Natural killer cell (primary cell): Measurements from ENCODE around the gene TCF23. TPM values are rescaled to one million over a fixed set of nuclear protein-coding genes. Genes with fewer than 3 reads are reported as not detected.

Experiments
- ATAC-seq, 3 donors: fragments of 150-1000 bp in 2 of 3; fragments of 200-7000 bp in 1 of 3; cut with Tn5 transposase; 1 replicate in 1 of 3; 2 replicates in 2 of 3; pipeline ENCODE4 v1.10.0; 2021; ENCODE audit warnings: mild to moderate bottlenecking in 2 of 3, moderate library complexity in 2 of 3
- DNase-seq, 2 donors: peaks; one replicate each; pipeline versions ENCODE4 v3.0.0 to v3.0.0-alpha.2; 2013 to 2021; ENCODE audit warnings: mixed read lengths in 1 of 2
- H3K27ac ChIP-seq: one replicate; pipeline ENCODE4 v1.5.1; 2013; ENCODE audit warnings: mild to moderate bottlenecking, low read length
- H3K27me3 ChIP-seq: one replicate; pipeline ENCODE4 v1.6.1; 2013; ENCODE audit warnings: low read length; ENCODE audit not compliant: control insufficient read depth, insufficient read depth
- H3K36me3 ChIP-seq: one replicate; pipeline ENCODE4 v1.6.1; 2013; ENCODE audit warnings: low read length; ENCODE audit not compliant: control insufficient read depth, insufficient read depth
- H3K4me1 ChIP-seq: one replicate; pipeline ENCODE4 v1.6.1; 2013; ENCODE audit warnings: low read length; ENCODE audit not compliant: control insufficient read depth, insufficient read depth
- H3K4me3 ChIP-seq: one replicate; pipeline ENCODE4 v1.5.1; 2013; ENCODE audit warnings: low read length
- H3K9me3 ChIP-seq: one replicate; pipeline ENCODE4 v1.6.1; 2013; ENCODE audit warnings: low read length; ENCODE audit not compliant: control insufficient read depth, insufficient read depth
- H3K27ac Mint-ChIP-seq, 2 donors: one replicate each; pipeline ENCODE4 v1.8.0; 2022; ENCODE audit warnings: mild to moderate bottlenecking in 2 of 2, mixed read lengths in 2 of 2, moderate library complexity in 1 of 2
- H3K27me3 Mint-ChIP-seq, 2 donors: one replicate each; pipeline ENCODE4 v1.8.0; 2022; ENCODE audit warnings: low read depth in 2 of 2, mixed read lengths in 2 of 2
- H3K36me3 Mint-ChIP-seq: one replicate; pipeline ENCODE4 v1.8.0; 2022; ENCODE audit warnings: mixed read lengths
- H3K4me1 Mint-ChIP-seq, 2 donors: one replicate each; pipeline ENCODE4 v1.8.0; 2022; ENCODE audit warnings: mixed read lengths in 2 of 2
- H3K4me3 Mint-ChIP-seq: one replicate; pipeline ENCODE4 v1.8.0; 2022; ENCODE audit warnings: mild to moderate bottlenecking, moderate library complexity, mixed read lengths
- H3K9me3 Mint-ChIP-seq, 2 donors: one replicate each; pipeline ENCODE4 v1.8.0; 2022; ENCODE audit warnings: mixed read lengths in 2 of 2
- WGBS: methylation state at CpG from one replicate; pipeline ENCODE4 v1.1.7; 2013; ENCODE audit warnings: missing lambda C conversion rate; ENCODE audit not compliant: insufficient coverage; 5-methylcytosine and 5-hydroxymethylcytosine counted together
- intact Hi-C: fragments of 100-400 bp; cut with micrococcal nuclease; formaldehyde crosslinking; loops from one replicate; pipeline ENCODE4 v1.14.2; 2022
- total RNA-seq, 4 donors: library from RNA; stranded (reverse); fragments of 120-200 nt in 1 of 4; gene quantifications; one replicate each; pipeline versions ENCODE4 v1.2.3 to v1.2.4, GENCODE V29; 2013 to 2022
- TF ChIP-seq, protein P1 (sequence below): fragments of 200-600 bp; IDR thresholded peaks from one replicate; pipeline ENCODE4 v1.8.0; 2022; ENCODE audit warnings: antibody characterized with exemption

The TCF23 gene
- total RNA-seq, 3 donors from 2014 or later (not counting 1 experiment from before 2014, with no cell fraction given): not detected

DNA sequence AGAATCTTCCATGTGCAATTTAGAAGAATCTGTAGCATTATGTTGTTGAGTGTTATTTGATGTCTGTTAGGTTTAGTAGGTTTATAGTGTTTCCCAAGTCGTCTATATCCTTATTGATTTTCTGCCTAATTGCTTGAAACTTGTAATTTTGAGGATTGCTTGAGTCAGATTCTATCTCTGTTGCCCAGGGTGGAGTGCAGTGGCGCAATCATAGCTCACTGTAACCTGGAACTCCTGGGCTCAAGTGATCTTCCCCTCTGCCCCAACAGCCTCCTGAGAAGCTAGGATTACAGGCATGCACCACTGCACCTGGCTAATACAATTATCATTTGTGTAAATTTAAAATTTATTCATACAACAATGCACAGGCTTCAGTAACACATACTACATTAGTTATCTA, 3.1 kb upstream of the TCF23 start:
- no peak for DNase-seq
- H3K4me3 Mint-ChIP-seq: no peak overlapping the region
- H3K4me1 Mint-ChIP-seq: no peaks in the 10 kb centered on the region
- peaks cover 26% of the 10 kb centered on the region in 2 donors for H3K27me3 Mint-ChIP-seq
- no peaks in the 10 kb centered on the region for H3K9me3 Mint-ChIP-seq
- Histone ChIP-seq H3K36me3 (no peaks in the 10 kb centered on the region), H3K27ac (no peak overlapping the region), H3K9me3 (no peaks in the 10 kb centered on the region), H3K27me3 (peaks cover 2% of the 10 kb centered on the region), H3K4me3 (no peak overlapping the region), H3K4me1 (no peaks in the 10 kb centered on the region)
- 92% methylated on average over 2 of the region's 2 CpGs for WGBS
- no peak for ATAC-seq
- no peak overlapping the region for H3K27ac Mint-ChIP-seq
- H3K36me3 Mint-ChIP-seq: no peaks in the 10 kb centered on the region
- TF ChIP-seq, protein P1, sequence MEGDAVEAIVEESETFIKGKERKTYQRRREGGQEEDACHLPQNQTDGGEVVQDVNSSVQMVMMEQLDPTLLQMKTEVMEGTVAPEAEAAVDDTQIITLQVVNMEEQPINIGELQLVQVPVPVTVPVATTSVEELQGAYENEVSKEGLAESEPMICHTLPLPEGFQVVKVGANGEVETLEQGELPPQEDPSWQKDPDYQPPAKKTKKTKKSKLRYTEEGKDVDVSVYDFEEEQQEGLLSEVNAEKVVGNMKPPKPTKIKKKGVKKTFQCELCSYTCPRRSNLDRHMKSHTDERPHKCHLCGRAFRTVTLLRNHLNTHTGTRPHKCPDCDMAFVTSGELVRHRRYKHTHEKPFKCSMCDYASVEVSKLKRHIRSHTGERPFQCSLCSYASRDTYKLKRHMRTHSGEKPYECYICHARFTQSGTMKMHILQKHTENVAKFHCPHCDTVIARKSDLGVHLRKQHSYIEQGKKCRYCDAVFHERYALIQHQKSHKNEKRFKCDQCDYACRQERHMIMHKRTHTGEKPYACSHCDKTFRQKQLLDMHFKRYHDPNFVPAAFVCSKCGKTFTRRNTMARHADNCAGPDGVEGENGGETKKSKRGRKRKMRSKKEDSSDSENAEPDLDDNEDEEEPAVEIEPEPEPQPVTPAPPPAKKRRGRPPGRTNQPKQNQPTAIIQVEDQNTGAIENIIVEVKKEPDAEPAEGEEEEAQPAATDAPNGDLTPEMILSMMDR: no peak
- intact Hi-C loops: no loop called here

DNA sequence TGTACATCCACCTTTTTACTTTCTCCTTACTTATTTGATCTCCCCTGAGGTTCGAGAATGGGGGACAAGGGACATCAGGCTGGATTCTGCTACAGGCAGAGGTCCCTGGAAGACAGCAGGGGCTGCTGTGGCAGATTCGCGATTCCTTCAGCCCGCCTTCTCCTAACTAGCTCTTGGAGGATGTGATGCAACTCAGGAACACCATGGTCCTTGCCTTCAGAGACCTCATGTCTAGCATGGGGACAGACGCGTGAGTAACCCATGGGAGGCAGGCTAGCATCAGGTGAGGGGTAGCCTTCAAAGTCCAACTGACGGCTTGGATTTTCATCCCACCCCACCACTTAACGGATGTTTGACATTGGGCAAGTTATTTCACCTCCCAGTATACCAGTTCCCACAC, 869 bp upstream of the TCF23 start:
- H3K27me3 Mint-ChIP-seq: peaks cover 23% of the 10 kb centered on the region in 2 donors
- DNase-seq (no peak), ATAC-seq (no peak)
- H3K36me3 Mint-ChIP-seq: no peaks in the 10 kb centered on the region
- no peaks in the 10 kb centered on the region for H3K36me3 ChIP-seq
- no peak overlapping the region for H3K4me3 ChIP-seq
- H3K27ac Mint-ChIP-seq: no peak overlapping the region
- peaks cover 1% of the 10 kb centered on the region for H3K27me3 ChIP-seq
- H3K27ac ChIP-seq: no peak overlapping the region
- TF ChIP-seq, protein P1: no peak
- WGBS: 92% methylated on average over 8 of the region's 8 CpGs
- no peaks in the 10 kb centered on the region for H3K4me1 ChIP-seq
- H3K4me3 Mint-ChIP-seq: no peak overlapping the region
- no peaks in the 10 kb centered on the region for H3K4me1 Mint-ChIP-seq
- intact Hi-C loops: no loop called here
- H3K9me3 ChIP-seq: no peaks in the 10 kb centered on the region
- H3K9me3 Mint-ChIP-seq: no peaks in the 10 kb centered on the region

DNA sequence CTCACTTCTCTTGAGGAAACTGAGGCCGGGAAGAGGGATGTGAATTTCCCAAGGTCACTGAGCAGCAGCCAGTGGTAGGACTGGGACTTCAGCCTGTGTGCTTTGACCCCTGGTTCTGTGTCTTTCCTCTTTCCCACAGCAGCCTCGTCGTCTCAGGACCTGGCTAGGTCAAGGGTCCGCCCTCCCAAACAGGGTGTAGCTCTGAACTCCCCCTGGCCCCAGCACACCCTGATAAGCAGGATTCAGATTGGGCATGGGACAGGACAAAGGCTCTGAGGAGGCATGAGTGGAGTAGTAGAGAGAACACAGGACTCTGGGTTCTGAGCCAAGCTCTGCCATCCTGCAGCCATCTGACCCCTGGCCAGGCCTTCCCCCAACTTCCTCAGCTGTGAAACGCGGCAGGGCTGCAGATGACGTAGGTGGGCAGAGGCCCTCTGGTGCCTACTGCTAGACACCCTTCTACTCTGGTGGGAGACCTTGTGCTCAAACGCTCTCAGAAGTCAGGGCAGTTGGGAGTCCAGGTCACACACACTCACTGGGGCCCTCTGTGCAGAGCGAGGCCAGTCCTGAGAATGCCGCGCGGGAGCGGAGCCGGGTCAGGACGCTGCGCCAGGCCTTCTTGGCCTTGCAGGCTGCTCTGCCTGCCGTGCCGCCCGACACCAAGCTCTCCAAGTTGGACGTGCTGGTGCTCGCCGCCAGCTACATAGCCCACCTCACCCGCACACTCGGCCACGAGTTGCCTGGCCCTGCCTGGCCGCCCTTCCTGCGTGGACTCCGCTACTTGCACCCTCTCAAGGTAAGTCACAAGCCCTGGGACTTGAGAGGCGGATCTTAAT, 984 bp downstream of the TCF23 start:
- Mint-ChIP-seq H3K27ac (no peak overlapping the region), H3K4me3 (no peak overlapping the region), H3K4me1 (no peaks in the 10 kb centered on the region), H3K36me3 (no peaks in the 10 kb centered on the region), H3K27me3 (peaks cover 5 to 10% of the 10 kb centered on the region in 2 donors), H3K9me3 (no peaks in the 10 kb centered on the region)
- no peaks in the 10 kb centered on the region for H3K27me3 ChIP-seq
- WGBS: 90% methylated on average over 29 of the region's 29 CpGs
- intact Hi-C loops: no loop called here
- TF ChIP-seq, protein P1: no peak
- DNase-seq (no peak), ATAC-seq (peak in 1 of 3 donors; percentile 15)
- H3K36me3 ChIP-seq: no peaks in the 10 kb centered on the region
- H3K4me3 ChIP-seq: no peak overlapping the region
- H3K9me3 ChIP-seq: no peaks in the 10 kb centered on the region
- no peaks in the 10 kb centered on the region for H3K4me1 ChIP-seq
- no peak overlapping the region for H3K27ac ChIP-seq
